ENCODE measurements around the gene WDR54. TPM values are rescaled to one million over a fixed set of nuclear protein-coding genes. Genes with fewer than 3 reads are reported as not detected.

WDR54 gene
- total RNA-seq, 2 donors from 2014 or later = 6.1 to 6.2 TPM

DNA sequence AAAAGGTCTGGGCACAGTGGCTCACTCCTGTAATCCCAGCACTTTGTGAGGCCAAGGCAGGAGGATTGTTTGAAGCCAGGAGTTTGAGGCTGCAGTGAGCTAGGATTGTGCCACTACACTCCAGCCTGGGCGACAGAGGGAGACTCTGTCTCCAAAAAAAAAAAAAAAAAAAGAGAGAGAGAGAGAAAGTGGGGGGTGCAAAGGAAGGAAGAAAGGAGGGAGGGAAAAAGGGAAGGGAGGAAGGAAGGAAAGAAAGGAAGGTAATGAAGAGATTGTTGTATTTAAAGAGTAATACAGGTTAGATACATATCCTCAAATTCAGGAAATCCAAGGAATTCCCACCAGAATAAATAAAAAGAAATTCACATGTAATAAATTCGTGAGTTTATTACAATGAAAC, 19.6 kb upstream of the WDR54 start:
- Histone ChIP-seq H3K36me3 (no peaks in the 10 kb centered on the region), H3K4me3 (no peak overlapping the region), H3K27me3 (replicated peaks; ENCODE audit: insufficient read depth) (no peaks in the 10 kb centered on the region), H3K4me1 (ENCODE audit: control insufficient read depth in 1 of 2, low read depth in 2 of 2) (no peaks in the 10 kb centered on the region), H3K27ac (no peak overlapping the region), H3K9me3 (no peaks in the 10 kb centered on the region)
- no peak for ATAC-seq (ENCODE audit: insufficient number of reproducible peaks, low FRiP score, low read depth)
- TF ChIP-seq, protein P1, sequence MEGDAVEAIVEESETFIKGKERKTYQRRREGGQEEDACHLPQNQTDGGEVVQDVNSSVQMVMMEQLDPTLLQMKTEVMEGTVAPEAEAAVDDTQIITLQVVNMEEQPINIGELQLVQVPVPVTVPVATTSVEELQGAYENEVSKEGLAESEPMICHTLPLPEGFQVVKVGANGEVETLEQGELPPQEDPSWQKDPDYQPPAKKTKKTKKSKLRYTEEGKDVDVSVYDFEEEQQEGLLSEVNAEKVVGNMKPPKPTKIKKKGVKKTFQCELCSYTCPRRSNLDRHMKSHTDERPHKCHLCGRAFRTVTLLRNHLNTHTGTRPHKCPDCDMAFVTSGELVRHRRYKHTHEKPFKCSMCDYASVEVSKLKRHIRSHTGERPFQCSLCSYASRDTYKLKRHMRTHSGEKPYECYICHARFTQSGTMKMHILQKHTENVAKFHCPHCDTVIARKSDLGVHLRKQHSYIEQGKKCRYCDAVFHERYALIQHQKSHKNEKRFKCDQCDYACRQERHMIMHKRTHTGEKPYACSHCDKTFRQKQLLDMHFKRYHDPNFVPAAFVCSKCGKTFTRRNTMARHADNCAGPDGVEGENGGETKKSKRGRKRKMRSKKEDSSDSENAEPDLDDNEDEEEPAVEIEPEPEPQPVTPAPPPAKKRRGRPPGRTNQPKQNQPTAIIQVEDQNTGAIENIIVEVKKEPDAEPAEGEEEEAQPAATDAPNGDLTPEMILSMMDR (IDR thresholded peaks at IDR 0.05) = no peak
- no peak for DNase-seq (ENCODE audit: low spot score)

DNA sequence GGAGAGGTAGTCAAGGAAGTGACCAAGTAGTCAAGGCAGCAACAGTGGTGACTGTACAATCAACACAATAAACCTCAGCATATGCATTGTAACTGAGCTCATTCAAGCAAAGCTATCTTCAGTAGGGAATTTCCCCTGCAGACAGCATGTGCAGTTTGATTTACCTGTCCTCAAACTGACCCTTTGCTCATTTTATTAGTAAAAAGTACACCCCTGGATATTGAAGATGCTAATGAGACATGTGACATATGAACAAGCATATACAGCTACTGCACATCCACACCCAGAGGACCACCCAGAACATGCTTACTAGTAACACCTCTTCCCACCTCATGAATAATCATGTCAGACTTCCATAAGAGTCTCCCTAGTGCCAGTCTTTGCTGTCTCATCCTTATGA, 15.5 kb upstream of the WDR54 start:
- H3K4me1 ChIP-seq (ENCODE audit: control insufficient read depth in 1 of 2, low read depth in 2 of 2) = no peaks in the 10 kb centered on the region
- DNase-seq (ENCODE audit: low spot score) = no peak
- TF ChIP-seq, protein P1 (IDR thresholded peaks at IDR 0.05) = no peak
- no peak overlapping the region for H3K27ac ChIP-seq
- H3K27me3 ChIP-seq (replicated peaks; ENCODE audit: insufficient read depth) = no peaks in the 10 kb centered on the region
- no peak for ATAC-seq (ENCODE audit: insufficient number of reproducible peaks, low FRiP score, low read depth)
- no peaks in the 10 kb centered on the region for H3K36me3 ChIP-seq
- H3K4me3 ChIP-seq = no peak overlapping the region
- no peaks in the 10 kb centered on the region for H3K9me3 ChIP-seq

DNA sequence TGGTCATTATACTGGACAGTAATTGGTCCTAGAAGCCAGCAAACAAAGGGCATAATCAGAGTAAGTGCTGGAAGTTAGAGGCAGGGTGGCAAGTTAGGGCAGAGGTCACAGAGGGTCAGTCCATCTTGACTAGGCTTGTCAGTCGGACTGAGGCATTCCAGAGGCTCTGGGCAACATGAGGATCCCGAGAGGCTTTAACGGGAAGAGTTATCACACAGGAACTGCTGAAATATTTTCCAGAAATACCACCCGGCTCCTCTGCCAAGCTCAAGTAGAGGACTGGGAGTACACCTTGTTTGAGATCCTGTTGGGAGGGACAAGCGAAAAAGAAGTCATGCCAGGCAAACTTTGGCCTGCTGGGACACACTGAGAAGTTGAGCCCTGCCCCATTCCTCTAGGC, 13.8 kb upstream of the WDR54 start:
- H3K27me3 ChIP-seq (replicated peaks; ENCODE audit: insufficient read depth) = no peaks in the 10 kb centered on the region
- H3K9me3 ChIP-seq = no peaks in the 10 kb centered on the region
- H3K4me1 ChIP-seq (ENCODE audit: control insufficient read depth in 1 of 2, low read depth in 2 of 2) = no peaks in the 10 kb centered on the region
- TF ChIP-seq, protein P1 (IDR thresholded peaks at IDR 0.05) = no peak
- H3K36me3 ChIP-seq = no peaks in the 10 kb centered on the region
- no peak for ATAC-seq (ENCODE audit: insufficient number of reproducible peaks, low FRiP score, low read depth)
- DNase-seq (ENCODE audit: low spot score) = no peak
- H3K4me3 ChIP-seq = no peak overlapping the region
- no peak overlapping the region for H3K27ac ChIP-seq

DNA sequence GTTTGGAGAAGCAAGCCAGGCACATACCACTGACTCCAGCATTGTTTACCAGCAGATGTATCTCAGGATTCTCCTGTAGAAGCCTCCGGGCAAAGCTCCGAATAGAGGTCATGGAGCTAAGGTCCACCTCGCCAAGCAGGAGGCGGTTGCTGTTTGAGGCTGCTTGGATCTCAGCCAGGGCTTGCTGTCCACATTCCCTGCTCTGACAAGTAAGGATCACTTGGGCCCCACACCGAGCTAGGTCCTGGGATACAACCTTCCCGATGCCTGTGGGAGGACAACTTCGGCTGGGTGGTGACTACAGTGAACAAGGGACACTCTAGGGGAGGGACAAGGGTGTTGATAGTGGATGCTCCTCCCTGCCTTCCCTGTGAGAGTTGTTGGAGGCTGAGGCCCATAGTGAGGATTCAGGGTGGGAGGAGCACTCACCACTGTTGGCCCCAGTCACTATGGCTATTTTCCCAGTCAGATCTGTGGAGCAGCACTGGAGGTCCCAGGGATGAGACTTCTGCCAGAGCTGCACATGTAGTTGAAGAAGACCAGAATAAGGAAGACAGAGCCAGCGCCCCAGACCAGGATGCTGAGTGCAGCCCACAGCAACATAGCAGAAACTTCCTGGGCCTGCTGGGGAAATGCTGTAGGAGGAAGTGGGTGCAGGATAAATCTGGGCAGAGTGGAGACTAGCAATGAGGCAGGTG, 8.4 kb upstream of the WDR54 start:
- Histone ChIP-seq H3K4me1 (ENCODE audit: control insufficient read depth in 1 of 2, low read depth in 2 of 2) (peaks cover 3 to 20% of the 10 kb centered on the region in 2 donors), H3K36me3 (no peaks in the 10 kb centered on the region), H3K9me3 (no peaks in the 10 kb centered on the region), H3K27me3 (replicated peaks; ENCODE audit: insufficient read depth) (no peaks in the 10 kb centered on the region), H3K4me3 (no peak overlapping the region), H3K27ac (no peak overlapping the region)
- no peak for DNase-seq (ENCODE audit: low spot score)
- TF ChIP-seq, protein P1 (IDR thresholded peaks at IDR 0.05) = no peak
- ATAC-seq (ENCODE audit: insufficient number of reproducible peaks, low FRiP score, low read depth) = no peak

DNA sequence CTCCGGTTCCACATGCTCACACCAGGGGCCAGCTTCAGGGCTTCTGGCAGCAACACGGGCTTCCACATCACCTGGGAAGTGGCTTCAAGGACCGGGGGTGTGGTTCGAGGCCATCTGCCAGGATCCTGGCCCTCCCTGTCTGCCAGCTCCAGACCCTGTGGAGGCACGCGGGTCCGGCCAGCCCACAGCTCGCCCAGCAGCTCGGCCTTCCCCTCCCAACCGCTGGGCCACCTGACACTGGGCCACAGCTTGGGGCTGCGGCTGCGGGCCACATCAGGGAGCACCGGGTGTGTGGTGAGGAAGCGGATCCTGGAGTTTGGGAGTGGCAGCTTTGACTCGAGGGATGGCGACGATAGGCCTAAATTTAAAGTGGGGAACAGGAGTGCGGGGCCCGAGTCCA, 7.1 kb upstream of the WDR54 start:
- no peaks in the 10 kb centered on the region for H3K27me3 ChIP-seq (replicated peaks; ENCODE audit: insufficient read depth)
- H3K4me1 ChIP-seq (ENCODE audit: control insufficient read depth in 1 of 2, low read depth in 2 of 2) = peaks cover 3 to 28% of the 10 kb centered on the region in 2 donors
- TF ChIP-seq, protein P1 (IDR thresholded peaks at IDR 0.05) = no peak
- H3K36me3 ChIP-seq = no peaks in the 10 kb centered on the region
- H3K9me3 ChIP-seq = no peaks in the 10 kb centered on the region
- H3K4me3 ChIP-seq = peak overlapping the region; percentile 89
- DNase-seq (ENCODE audit: low spot score) = no peak
- H3K27ac ChIP-seq = peak overlapping the region in 1 of 2 donors; percentile 48
- peak; percentile 26 for ATAC-seq (ENCODE audit: insufficient number of reproducible peaks, low FRiP score, low read depth)

Measured in thoracic aorta (tissue), 2 donors.